Neural progenitor cell (in vitro differentiated cells): Measurements from ENCODE around the gene PCDH9. TPM values are rescaled to one million over a fixed set of nuclear protein-coding genes. Genes with fewer than 3 reads are reported as not detected.

Experiments
- DNase-seq: peaks from one replicate; pipeline ENCODE4 v3.0.0-alpha.2; 2016; ENCODE audit warnings: low spot score
- H2AFZ ChIP-seq: fragments of 200-600 bp; sonication (generic); replicated peaks from 2 replicates; pipeline ENCODE4 v1.6.1; 2016; ENCODE audit warnings: antibody characterized with exemption
- H3F3A ChIP-seq: fragments of 200-600 bp; sonication (generic); 2 replicates; pipeline ENCODE4 v1.6.1; 2016; ENCODE audit warnings: antibody characterized with exemption, low read depth
- H3K27ac ChIP-seq: fragments of 200-600 bp; sonication (generic); 2 replicates; pipeline ENCODE4 v1.5.1; 2016; ENCODE audit warnings: mild to moderate bottlenecking
- H3K27me3 ChIP-seq: fragments of 200-600 bp; sonication (generic); 2 replicates; pipeline ENCODE4 v1.6.1; 2016; ENCODE audit warnings: mild to moderate bottlenecking, moderate library complexity
- H3K36me3 ChIP-seq: fragments of 200-600 bp; sonication (generic); 2 replicates; pipeline ENCODE4 v1.5.1; 2016
- H3K4me1 ChIP-seq: fragments of 200-600 bp; sonication (generic); 2 replicates; pipeline ENCODE4 v1.6.1; 2016; ENCODE audit warnings: mixed run types
- H3K4me2 ChIP-seq: fragments of 200-600 bp; sonication (generic); 2 replicates; pipeline ENCODE4 v1.6.1; 2016
- H3K4me3 ChIP-seq: fragments of 200-600 bp; sonication (generic); 2 replicates; pipeline ENCODE4 v1.5.1; 2016
- H3K79me2 ChIP-seq: fragments of 200-600 bp; sonication (generic); 2 replicates; pipeline ENCODE4 v1.6.1; 2016; ENCODE audit warnings: low read depth
- H3K9ac ChIP-seq: fragments of 200-600 bp; sonication (generic); 2 replicates; pipeline ENCODE4 v1.6.1; 2016
- H3K9me3 ChIP-seq: fragments of 200-600 bp; sonication (generic); 2 replicates; pipeline ENCODE4 v1.5.1; 2016; ENCODE audit warnings: low read depth
- H4K20me1 ChIP-seq: fragments of 200-600 bp; sonication (generic); 2 replicates; pipeline ENCODE4 v1.6.1; 2016; ENCODE audit warnings: low read depth
- H3K27ac Mint-ChIP-seq: 3 replicates; pipeline ENCODE4 v1.8.0; 2021; ENCODE audit warnings: mixed read lengths
- H3K27me3 Mint-ChIP-seq: 2 replicates; pipeline ENCODE4 v1.8.0; 2022; ENCODE audit warnings: low read depth, mild to moderate bottlenecking, inconsistent platforms, moderate library complexity, mixed read lengths; ENCODE audit not compliant: insufficient read depth
- H3K36me3 Mint-ChIP-seq: 3 replicates; pipeline ENCODE4 v1.8.0; 2021; ENCODE audit warnings: mixed read lengths
- H3K4me1 Mint-ChIP-seq: 3 replicates; pipeline ENCODE4 v1.8.0; 2021; ENCODE audit warnings: mixed read lengths
- H3K4me3 Mint-ChIP-seq: 3 replicates; pipeline ENCODE4 v1.8.0; 2021; ENCODE audit warnings: mild to moderate bottlenecking, moderate library complexity, mixed read lengths
- H3K9me3 Mint-ChIP-seq: 3 replicates; pipeline ENCODE4 v1.8.0; 2020; ENCODE audit warnings: mixed read lengths
- CTCF ChIP-seq: fragments of 200-600 bp; sonication (generic); IDR thresholded peaks from 2 replicates; pipeline ENCODE4 v1.5.1; 2017; ENCODE audit warnings: antibody characterized with exemption, mild to moderate bottlenecking
- EZH2 ChIP-seq: fragments of 200-600 bp; sonication (generic); IDR thresholded peaks from 2 replicates; pipeline ENCODE4 v1.6.1; 2017; ENCODE audit warnings: antibody characterized with exemption, mild to moderate bottlenecking, moderate library complexity
- EZH2phosphoT487 ChIP-seq: fragments of 200-600 bp; sonication (generic); IDR thresholded peaks from 2 replicates; pipeline ENCODE4 v1.6.1; 2017; ENCODE audit warnings: antibody characterized with exemption
- total RNA-seq: library from RNA; depleted of rRNA; stranded (reverse); fragments of >200 nt; gene quantifications from 2 replicates; pipeline ENCODE4 v1.2.3, GENCODE V29; 2015; ENCODE audit warnings: low replicate concordance

Gene PCDH9
- total RNA-seq, 1 donor from 2014 or later: 0.24 TPM

GRCh38 chr13:67064920-67065319 is 165.2 kb downstream of the PCDH9 start:
- Histone ChIP-seq H3K27me3 (no peaks in the 10 kb centered on the region), H3K4me3 (no peak overlapping the region), H3K4me2 (no peak overlapping the region), H3K9ac (no peak overlapping the region), H3K79me2 (no peaks in the 10 kb centered on the region), H3K4me1 (peaks cover 26% of the 10 kb centered on the region), H3K27ac (no peak overlapping the region), H3K36me3 (no peaks in the 10 kb centered on the region), H3K9me3 (no peaks in the 10 kb centered on the region), H3F3A (no peaks in the 10 kb centered on the region), H4K20me1 (peaks cover 4% of the 10 kb centered on the region), H2AFZ (no peak overlapping the region)
- Mint-ChIP-seq H3K4me3 (no peak overlapping the region), H3K27ac (no peak overlapping the region), H3K9me3 (peaks cover 5% of the 10 kb centered on the region), H3K4me1 (peaks cover 38% of the 10 kb centered on the region), H3K27me3 (peaks cover 2% of the 10 kb centered on the region), H3K36me3 (peaks cover 5% of the 10 kb centered on the region)
- TF ChIP-seq EZH2phosphoT487 (no peak), EZH2 (no peak), CTCF (no peak)
- DNase-seq: no peak

- no peaks in the 10 kb centered on the region for H3F3A ChIP-seq
- peaks cover 13% of the 10 kb centered on the region for H3K4me1 ChIP-seq
- Mint-ChIP-seq H3K27me3 (peaks cover 2% of the 10 kb centered on the region), H3K27ac (no peak overlapping the region), H3K9me3 (peaks cover 5% of the 10 kb centered on the region), H3K4me3 (no peak overlapping the region), H3K36me3 (peaks cover 6% of the 10 kb centered on the region), H3K4me1 (peaks cover 39% of the 10 kb centered on the region)
- H3K36me3 ChIP-seq: no peaks in the 10 kb centered on the region
- no peak overlapping the region for H3K9ac ChIP-seq
- H3K9me3 ChIP-seq: no peaks in the 10 kb centered on the region
- TF ChIP-seq EZH2phosphoT487 (no peak), EZH2 (no peak), CTCF (no peak)
- no peaks in the 10 kb centered on the region for H3K79me2 ChIP-seq
- no peaks in the 10 kb centered on the region for H3K27me3 ChIP-seq
- no peak overlapping the region for H3K4me3 ChIP-seq
- H4K20me1 ChIP-seq: no peaks in the 10 kb centered on the region
- no peak overlapping the region for H3K4me2 ChIP-seq
- H3K27ac ChIP-seq: no peak overlapping the region
- DNase-seq: no peak
- no peak overlapping the region for H2AFZ ChIP-seq
These were observed 167.1 kb downstream of the PCDH9 start for GRCh38 chr13:67063036-67063435.

DNA sequence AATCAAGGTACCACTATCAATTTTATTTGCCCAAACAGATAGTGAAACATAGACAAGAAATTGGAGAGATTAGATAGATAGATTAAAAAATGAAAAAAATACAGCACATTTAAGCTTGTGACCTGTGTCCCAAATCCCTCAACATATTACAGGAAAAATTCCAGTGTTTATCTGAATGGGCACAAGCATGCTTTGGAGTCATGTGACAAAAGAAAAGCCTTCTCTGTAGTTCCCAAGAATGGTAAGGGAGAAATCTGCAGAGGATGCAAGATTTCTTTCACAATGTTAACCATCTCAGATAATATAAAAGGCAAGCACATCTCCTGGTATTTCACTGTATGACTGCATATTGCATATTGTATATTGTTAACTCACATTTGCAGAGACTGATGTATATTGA is 168.0 kb downstream of the PCDH9 start:
- Histone ChIP-seq H3K9me3 (no peaks in the 10 kb centered on the region), H3K9ac (no peak overlapping the region), H3K79me2 (no peaks in the 10 kb centered on the region), H3K27me3 (no peaks in the 10 kb centered on the region), H2AFZ (peak overlapping the region; percentile 69), H3K4me3 (no peak overlapping the region), H3K27ac (no peak overlapping the region), H3K36me3 (no peaks in the 10 kb centered on the region), H3K4me1 (peaks cover 13% of the 10 kb centered on the region), H3K4me2 (no peak overlapping the region), H4K20me1 (no peaks in the 10 kb centered on the region), H3F3A (no peaks in the 10 kb centered on the region)
- TF ChIP-seq EZH2phosphoT487 (no peak), EZH2 (no peak), CTCF (no peak)
- H3K4me1 Mint-ChIP-seq: peaks cover 41% of the 10 kb centered on the region
- peak overlapping the region; percentile 16 for H3K4me3 Mint-ChIP-seq
- peaks cover 6% of the 10 kb centered on the region for H3K36me3 Mint-ChIP-seq
- no peak for DNase-seq
- H3K27me3 Mint-ChIP-seq: peaks cover 2% of the 10 kb centered on the region
- no peak overlapping the region for H3K27ac Mint-ChIP-seq
- peaks cover 5% of the 10 kb centered on the region for H3K9me3 Mint-ChIP-seq
